Thyroid gland (tissue), 4 donors: ENCODE data around the gene GARNL3.

Source experiments
- POLR2A ChIP-seq, 2 donors: fragments of 450-650 bp; IDR thresholded peaks; one replicate each; pipeline ENCODE4 v1.6.1; 2017; ENCODE audit warnings: antibody characterized with exemption in 2 of 2, mild to moderate bottlenecking in 2 of 2, moderate library complexity in 1 of 2
- TF ChIP-seq, protein P1 (sequence below), 6 experiments: fragments of 200-600 bp in 3 of 6; fragments of 450-650 bp in 3 of 6; sonication (generic) in 3 of 6; IDR thresholded peaks; one replicate each; pipeline ENCODE4 v1.5.1; 2016 to 2019; ENCODE audit warnings: antibody characterized with exemption in 6 of 6, mild to moderate bottlenecking in 2 of 6, inconsistent platforms in 1 of 6, moderate library complexity in 1 of 6

DNA sequence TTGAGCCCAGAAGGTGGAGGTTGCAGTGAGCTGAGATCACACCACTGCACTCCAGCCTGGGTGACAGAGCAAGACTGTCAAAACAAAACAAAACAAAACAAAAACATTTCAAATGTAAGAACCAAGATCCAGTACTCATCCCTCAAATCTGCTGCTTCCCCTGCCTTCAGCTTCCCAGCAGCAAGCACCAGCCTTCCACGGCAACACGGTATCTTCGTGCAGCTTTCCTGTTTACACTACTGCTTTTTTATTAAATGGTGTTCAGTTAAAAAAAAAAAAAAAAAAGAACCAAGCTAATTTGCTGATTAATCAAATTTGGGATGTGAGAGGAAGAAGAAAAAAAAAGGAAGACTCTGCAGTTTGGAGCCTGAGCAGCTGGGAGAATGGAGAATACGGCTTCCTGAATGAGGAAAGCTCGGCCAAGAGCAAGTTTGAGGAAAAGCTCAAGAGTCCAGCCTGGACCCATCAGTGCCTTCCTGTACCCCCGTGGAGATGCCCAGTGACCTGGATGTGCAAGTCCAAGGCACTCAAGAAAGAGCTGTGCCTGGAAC is 104.4 kb downstream of the GARNL3 start:
- TF ChIP-seq, protein P1, sequence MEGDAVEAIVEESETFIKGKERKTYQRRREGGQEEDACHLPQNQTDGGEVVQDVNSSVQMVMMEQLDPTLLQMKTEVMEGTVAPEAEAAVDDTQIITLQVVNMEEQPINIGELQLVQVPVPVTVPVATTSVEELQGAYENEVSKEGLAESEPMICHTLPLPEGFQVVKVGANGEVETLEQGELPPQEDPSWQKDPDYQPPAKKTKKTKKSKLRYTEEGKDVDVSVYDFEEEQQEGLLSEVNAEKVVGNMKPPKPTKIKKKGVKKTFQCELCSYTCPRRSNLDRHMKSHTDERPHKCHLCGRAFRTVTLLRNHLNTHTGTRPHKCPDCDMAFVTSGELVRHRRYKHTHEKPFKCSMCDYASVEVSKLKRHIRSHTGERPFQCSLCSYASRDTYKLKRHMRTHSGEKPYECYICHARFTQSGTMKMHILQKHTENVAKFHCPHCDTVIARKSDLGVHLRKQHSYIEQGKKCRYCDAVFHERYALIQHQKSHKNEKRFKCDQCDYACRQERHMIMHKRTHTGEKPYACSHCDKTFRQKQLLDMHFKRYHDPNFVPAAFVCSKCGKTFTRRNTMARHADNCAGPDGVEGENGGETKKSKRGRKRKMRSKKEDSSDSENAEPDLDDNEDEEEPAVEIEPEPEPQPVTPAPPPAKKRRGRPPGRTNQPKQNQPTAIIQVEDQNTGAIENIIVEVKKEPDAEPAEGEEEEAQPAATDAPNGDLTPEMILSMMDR (IDR thresholded peaks at IDR 0.05) = no peak
- no peak for TF ChIP-seq POLR2A (IDR thresholded peaks at IDR 0.05)
